Esophagus muscularis mucosa (tissue), 4 donors: ENCODE data around the gene OBSCN.

ENCODE experiments used
- EP300 ChIP-seq: sonication (generic); formaldehyde crosslinking; IDR thresholded peaks from one replicate; pipeline ENCODE4 v1.6.1; 2017; ENCODE audit warnings: antibody characterized with exemption
- POLR2A ChIP-seq: fragments of 450-650 bp; IDR thresholded peaks from one replicate; pipeline ENCODE4 v1.6.1; 2017; ENCODE audit warnings: antibody characterized with exemption, moderate library complexity, mild to moderate bottlenecking, low read depth
- POLR2AphosphoS5 ChIP-seq, 2 donors: sonication (generic); formaldehyde crosslinking; IDR thresholded peaks; one replicate each; pipeline ENCODE4 v1.6.1; 2017; ENCODE audit warnings: antibody characterized with exemption in 2 of 2
- TF ChIP-seq, protein P1 (sequence below), 3 experiments: fragments of 200-600 bp in 2 of 3; fragments of 450-650 bp in 1 of 3; sonication (generic) in 2 of 3; IDR thresholded peaks; one replicate each; pipeline ENCODE4 v1.5.1; 2017 to 2019; ENCODE audit warnings: antibody characterized with exemption in 3 of 3, mild to moderate bottlenecking in 2 of 3, moderate library complexity in 1 of 3

DNA sequence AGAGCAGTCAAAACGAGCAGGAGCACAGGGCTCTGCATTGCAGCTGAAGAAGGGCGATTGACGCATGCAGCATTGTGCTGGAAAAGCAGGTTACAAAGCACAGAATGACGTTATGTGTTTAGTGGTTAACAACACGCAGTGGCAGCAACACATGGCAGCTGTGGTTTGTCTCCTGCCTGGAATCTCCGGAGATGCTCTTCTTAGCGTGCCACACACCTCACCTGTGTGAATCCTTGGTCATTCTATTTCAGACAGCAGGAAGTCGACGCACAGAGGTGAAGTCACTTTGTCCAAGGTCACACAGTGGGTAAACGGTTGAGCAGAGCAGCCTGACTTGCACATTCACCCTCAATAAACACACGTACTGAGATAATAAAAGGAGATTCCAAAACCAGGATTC lies 14.7 kb downstream of the OBSCN start:
- TF ChIP-seq, protein P1, sequence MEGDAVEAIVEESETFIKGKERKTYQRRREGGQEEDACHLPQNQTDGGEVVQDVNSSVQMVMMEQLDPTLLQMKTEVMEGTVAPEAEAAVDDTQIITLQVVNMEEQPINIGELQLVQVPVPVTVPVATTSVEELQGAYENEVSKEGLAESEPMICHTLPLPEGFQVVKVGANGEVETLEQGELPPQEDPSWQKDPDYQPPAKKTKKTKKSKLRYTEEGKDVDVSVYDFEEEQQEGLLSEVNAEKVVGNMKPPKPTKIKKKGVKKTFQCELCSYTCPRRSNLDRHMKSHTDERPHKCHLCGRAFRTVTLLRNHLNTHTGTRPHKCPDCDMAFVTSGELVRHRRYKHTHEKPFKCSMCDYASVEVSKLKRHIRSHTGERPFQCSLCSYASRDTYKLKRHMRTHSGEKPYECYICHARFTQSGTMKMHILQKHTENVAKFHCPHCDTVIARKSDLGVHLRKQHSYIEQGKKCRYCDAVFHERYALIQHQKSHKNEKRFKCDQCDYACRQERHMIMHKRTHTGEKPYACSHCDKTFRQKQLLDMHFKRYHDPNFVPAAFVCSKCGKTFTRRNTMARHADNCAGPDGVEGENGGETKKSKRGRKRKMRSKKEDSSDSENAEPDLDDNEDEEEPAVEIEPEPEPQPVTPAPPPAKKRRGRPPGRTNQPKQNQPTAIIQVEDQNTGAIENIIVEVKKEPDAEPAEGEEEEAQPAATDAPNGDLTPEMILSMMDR (IDR thresholded peaks at IDR 0.05), result no peak
- TF ChIP-seq POLR2A (no peak), POLR2AphosphoS5 (IDR thresholded peaks at IDR 0.05) (no peak), EP300 (no peak)
